Choroid plexus epithelial cell (primary cell): ENCODE measurements around the gene SLC38A2.

Experiments used
- DNase-seq: peaks from one replicate; pipeline ENCODE4 v3.0.0-alpha.2; 2010; ENCODE audit warnings: low read depth
- H3K4me3 ChIP-seq: 2 replicates; pipeline ENCODE4 v1.5.1; 2011; ENCODE audit warnings: low read depth, mild to moderate bottlenecking, control low read depth, low read length, moderate library complexity
- CTCF ChIP-seq: conservative IDR thresholded peaks from 2 replicates; pipeline ENCODE4 v1.5.1; 2011; ENCODE audit warnings: low read depth, mild to moderate bottlenecking, control low read depth, inconsistent platforms, low read length, moderate library complexity

The SLC38A2 gene

GRCh38 chr12:46377678-46378077, 5.1 kb upstream of the SLC38A2 start:
- peak; percentile 15 for DNase-seq
- H3K4me3 ChIP-seq, result no peak overlapping the region
- no peak for TF ChIP-seq CTCF

GRCh38 chr12:46376579-46376978, 4.0 kb upstream of the SLC38A2 start:
- no peak overlapping the region for H3K4me3 ChIP-seq
- no peak for TF ChIP-seq CTCF
- DNase-seq, result no peak

- DNase-seq, result no peak
- no peak for TF ChIP-seq CTCF
- H3K4me3 ChIP-seq, result no peak overlapping the region
Measured at GRCh38 chr12:46374711-46375110, 2.1 kb upstream of the SLC38A2 start.

GRCh38 chr12:46374310-46374709, 1.7 kb upstream of the SLC38A2 start:
- TF ChIP-seq CTCF, result no peak
- H3K4me3 ChIP-seq, result no peak overlapping the region
- DNase-seq, result no peak

GRCh38 chr12:46373301-46374296, 1.0 kb upstream of the SLC38A2 start:
- peak overlapping the region; percentile 69 for H3K4me3 ChIP-seq
- TF ChIP-seq CTCF, result peak; percentile 53
- peak; percentile 73 for DNase-seq

GRCh38 chr12:46371718-46372543, 642 bp downstream of the SLC38A2 start:
- TF ChIP-seq CTCF, result no peak
- H3K4me3 ChIP-seq, result peak overlapping the region; percentile 69
- DNase-seq, result peak; percentile 71
